Smooth muscle cell (in vitro differentiated cells): Measurements from ENCODE around the gene PDE4D. TPM values are rescaled to one million over a fixed set of nuclear protein-coding genes. Genes with fewer than 3 reads are reported as not detected.
A peak's percentile ranks its signal among the peaks of the same experiment; 100 is the strongest.

Experiments
- DNase-seq: peaks from one replicate; lab custom pipeline; 2025; ENCODE audit not compliant: unreplicated experiment; lab: John Stamatoyannopoulos, UW
- H2AFZ ChIP-seq: fragments of 200-600 bp; sonication (generic); 2 replicates; pipeline ENCODE4 v1.6.0; 2016; ENCODE audit warnings: antibody characterized with exemption, low read depth, mild to moderate bottlenecking
- H3F3A ChIP-seq: fragments of 200-600 bp; sonication (generic); 2 replicates; pipeline ENCODE4 v1.6.0; 2017; ENCODE audit warnings: antibody characterized with exemption, low read depth
- H3K27ac ChIP-seq: fragments of 200-600 bp; sonication (generic); 2 replicates; pipeline ENCODE4 v1.5.1; 2016; ENCODE audit warnings: low read depth, mild to moderate bottlenecking
- H3K27me3 ChIP-seq: fragments of 200-600 bp; sonication (generic); 2 replicates; pipeline ENCODE4 v1.6.1; 2016; ENCODE audit warnings: low read depth, mild to moderate bottlenecking
- H3K36me3 ChIP-seq: fragments of 200-600 bp; sonication (generic); 2 replicates; pipeline ENCODE4 v1.5.1; 2016; ENCODE audit warnings: low read depth
- H3K4me1 ChIP-seq: fragments of 200-600 bp; sonication (generic); 2 replicates; pipeline ENCODE4 v1.5.1; 2016; ENCODE audit warnings: low read depth
- H3K4me2 ChIP-seq: fragments of 200-600 bp; sonication (generic); 2 replicates; pipeline ENCODE4 v1.6.0; 2016; ENCODE audit warnings: mild to moderate bottlenecking
- H3K4me3 ChIP-seq: fragments of 200-600 bp; sonication (generic); 2 replicates; pipeline ENCODE4 v1.5.1; 2016; ENCODE audit warnings: mild to moderate bottlenecking
- H3K79me2 ChIP-seq: fragments of 200-600 bp; sonication (generic); 2 replicates; pipeline ENCODE4 v1.6.0; 2016; ENCODE audit warnings: low read depth, mild to moderate bottlenecking
- H3K9ac ChIP-seq: fragments of 200-600 bp; sonication (generic); 2 replicates; pipeline ENCODE4 v1.6.0; 2016; ENCODE audit warnings: low read depth
- H3K9me3 ChIP-seq: fragments of 200-600 bp; sonication (generic); replicated peaks from 2 replicates; pipeline ENCODE4 v1.5.1; 2016; ENCODE audit warnings: low read depth
- H4K20me1 ChIP-seq: fragments of 200-600 bp; sonication (generic); 2 replicates; pipeline ENCODE4 v1.6.0; 2016; ENCODE audit warnings: low read depth
- WGBS: methylation state at CpG from one replicate; pipeline ENCODE4 v1.1.7; 2016; ENCODE audit warnings: low lambda C conversion rate; 5-methylcytosine and 5-hydroxymethylcytosine counted together
- polyA plus RNA-seq: library from polyadenylated mRNA; unstranded; fragments of >200 nt; fragmentation: Nextera tagmentation; extraction: Ambion mirVana; gene quantifications from 2 replicates; pipeline ENCODE4 v1.2.1, GENCODE V29; 2016
- total RNA-seq: library from RNA; depleted of rRNA; stranded (reverse); fragments of >200 nt; gene quantifications from 2 replicates; pipeline ENCODE4 v1.2.3, GENCODE V29; 2014
- TF ChIP-seq, protein P1 (sequence below): fragments of 200-600 bp; sonication (generic); IDR thresholded peaks from 2 replicates; pipeline ENCODE4 v1.5.1; 2017; ENCODE audit warnings: borderline replicate concordance, mild to moderate bottlenecking, antibody characterized with exemption; ENCODE audit not compliant: insufficient read depth, poor library complexity, severe bottlenecking

Gene PDE4D
- total and polyA plus RNA-seq, 2 experiments from 2014 or later, result 16.4 to 61.0 TPM

- no peak overlapping the region for H3K4me3 ChIP-seq
- no peaks in the 10 kb centered on the region for H3K9me3 ChIP-seq
- peaks cover 10% of the 10 kb centered on the region for H3K27me3 ChIP-seq
- H3K9ac ChIP-seq, result no peak overlapping the region
- DNase-seq, result no peak
- peak overlapping the region; percentile 4 for H3K4me2 ChIP-seq
- no peaks in the 10 kb centered on the region for H3K79me2 ChIP-seq
- TF ChIP-seq, protein P1, sequence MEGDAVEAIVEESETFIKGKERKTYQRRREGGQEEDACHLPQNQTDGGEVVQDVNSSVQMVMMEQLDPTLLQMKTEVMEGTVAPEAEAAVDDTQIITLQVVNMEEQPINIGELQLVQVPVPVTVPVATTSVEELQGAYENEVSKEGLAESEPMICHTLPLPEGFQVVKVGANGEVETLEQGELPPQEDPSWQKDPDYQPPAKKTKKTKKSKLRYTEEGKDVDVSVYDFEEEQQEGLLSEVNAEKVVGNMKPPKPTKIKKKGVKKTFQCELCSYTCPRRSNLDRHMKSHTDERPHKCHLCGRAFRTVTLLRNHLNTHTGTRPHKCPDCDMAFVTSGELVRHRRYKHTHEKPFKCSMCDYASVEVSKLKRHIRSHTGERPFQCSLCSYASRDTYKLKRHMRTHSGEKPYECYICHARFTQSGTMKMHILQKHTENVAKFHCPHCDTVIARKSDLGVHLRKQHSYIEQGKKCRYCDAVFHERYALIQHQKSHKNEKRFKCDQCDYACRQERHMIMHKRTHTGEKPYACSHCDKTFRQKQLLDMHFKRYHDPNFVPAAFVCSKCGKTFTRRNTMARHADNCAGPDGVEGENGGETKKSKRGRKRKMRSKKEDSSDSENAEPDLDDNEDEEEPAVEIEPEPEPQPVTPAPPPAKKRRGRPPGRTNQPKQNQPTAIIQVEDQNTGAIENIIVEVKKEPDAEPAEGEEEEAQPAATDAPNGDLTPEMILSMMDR, result no peak
- no peak overlapping the region for H3K27ac ChIP-seq
- no peaks in the 10 kb centered on the region for H3K4me1 ChIP-seq
- H4K20me1 ChIP-seq, result peaks cover 61% of the 10 kb centered on the region
- H3K36me3 ChIP-seq, result no peaks in the 10 kb centered on the region
- H3F3A ChIP-seq, result no peaks in the 10 kb centered on the region
- H2AFZ ChIP-seq, result no peak overlapping the region
These were observed 409.5 kb downstream of the PDE4D start for GRCh38 chr5:59483971-59484472.

- Histone ChIP-seq H2AFZ (no peak overlapping the region), H3K36me3 (no peaks in the 10 kb centered on the region), H3K4me3 (no peak overlapping the region), H3K4me1 (no peaks in the 10 kb centered on the region), H3K9ac (no peak overlapping the region), H3F3A (no peaks in the 10 kb centered on the region), H3K27ac (no peak overlapping the region), H3K9me3 (no peaks in the 10 kb centered on the region), H3K27me3 (peaks cover 41% of the 10 kb centered on the region), H3K4me2 (no peak overlapping the region), H4K20me1 (peaks cover 61% of the 10 kb centered on the region), H3K79me2 (peaks cover 5% of the 10 kb centered on the region)
- 51% methylated on average over 2 of the region's 2 CpGs for WGBS
- TF ChIP-seq, protein P1, result no peak
- DNase-seq, result no peak
These were observed 414.4 kb downstream of the PDE4D start for GRCh38 chr5:59479086-59479485.

GRCh38 chr5:59474324-59474723, 419.2 kb downstream of the PDE4D start:
- Histone ChIP-seq H3K79me2 (peaks cover 5% of the 10 kb centered on the region), H2AFZ (no peak overlapping the region), H3K4me3 (no peak overlapping the region), H4K20me1 (peaks cover 77% of the 10 kb centered on the region), H3K27me3 (peaks cover 30% of the 10 kb centered on the region), H3K27ac (no peak overlapping the region), H3K36me3 (no peaks in the 10 kb centered on the region), H3K4me2 (no peak overlapping the region), H3K4me1 (no peaks in the 10 kb centered on the region), H3K9me3 (no peaks in the 10 kb centered on the region), H3K9ac (no peak overlapping the region), H3F3A (no peaks in the 10 kb centered on the region)
- 80% methylated on average over 1 of the region's 1 CpG for WGBS
- no peak for DNase-seq
- TF ChIP-seq, protein P1, result no peak

- Histone ChIP-seq H3K27me3 (peaks cover 30% of the 10 kb centered on the region), H2AFZ (no peak overlapping the region), H3F3A (no peaks in the 10 kb centered on the region), H3K9ac (no peak overlapping the region), H3K36me3 (no peaks in the 10 kb centered on the region), H3K4me2 (no peak overlapping the region), H3K9me3 (no peaks in the 10 kb centered on the region), H3K4me1 (no peaks in the 10 kb centered on the region), H4K20me1 (peaks cover 78% of the 10 kb centered on the region), H3K4me3 (no peak overlapping the region), H3K79me2 (peaks cover 5% of the 10 kb centered on the region), H3K27ac (no peak overlapping the region)
- no peak for DNase-seq
- TF ChIP-seq, protein P1, result no peak
These were observed 419.9 kb downstream of the PDE4D start for GRCh38 chr5:59473611-59474010.
